ENCODE measurements around the gene ZFAND3.

- no peak for TF ChIP-seq CTCF (IDR thresholded peaks at IDR 0.05)
- no peak for TF ChIP-seq POLR2A (IDR thresholded peaks at IDR 0.05)
- no peak for TF ChIP-seq EP300 (IDR thresholded peaks at IDR 0.05)
- TF ChIP-seq POLR2AphosphoS5 (IDR thresholded peaks at IDR 0.05), result no peak
Measured at GRCh38 chr6:37966801-37967200, 147.3 kb downstream of the ZFAND3 start.

All from upper lobe of left lung (tissue), 4 donors.